WERI-Rb-1 (cell line): ENCODE measurements around the gene BCL7B.
A peak's percentile ranks its signal among the peaks of the same experiment; 100 is the strongest.
"Not testable (repeated sequence)": the region's sequence is repeated elsewhere in the genome, so short reads cannot be mapped to it uniquely, and the experiment has no call there.

ENCODE experiments used
- DNase-seq: peaks from one replicate; pipeline ENCODE4 v3.0.0-alpha.2; 2020
- H3K27ac ChIP-seq: fragments of 250-450 bp; sonication (Bioruptor Pico); 2 replicates; pipeline ENCODE4 v1.5.1; 2020; ENCODE audit warnings: mild to moderate bottlenecking, moderate library complexity
- H3K27me3 ChIP-seq: fragments of 250-450 bp; sonication (Bioruptor Pico); 2 replicates; pipeline ENCODE4 v1.5.1; 2021; ENCODE audit warnings: mild to moderate bottlenecking, low read depth, moderate library complexity; ENCODE audit not compliant: insufficient read depth, severe bottlenecking
- H3K36me3 ChIP-seq: fragments of 250-450 bp; sonication (Bioruptor Pico); 2 replicates; pipeline ENCODE4 v1.5.1; 2020; ENCODE audit warnings: mild to moderate bottlenecking, moderate library complexity
- H3K4me3 ChIP-seq: 2 replicates; pipeline ENCODE4 v1.5.1; 2011; ENCODE audit warnings: low read depth, mild to moderate bottlenecking, control low read depth, low read length
- H3K9me3 ChIP-seq: fragments of 250-450 bp; sonication (Bioruptor Pico); 2 replicates; pipeline ENCODE4 v1.5.1; 2021; ENCODE audit warnings: mild to moderate bottlenecking, moderate library complexity; ENCODE audit not compliant: severe bottlenecking
- TF ChIP-seq, protein P1 (sequence below): IDR thresholded peaks from 2 replicates; pipeline ENCODE4 v1.5.1; 2011; ENCODE audit warnings: low read depth, mild to moderate bottlenecking, control low read depth, inconsistent platforms, low read length

The BCL7B gene

GRCh38 chr7:73541722-73542121 lies 15.8 kb downstream of the BCL7B start:
- Histone ChIP-seq H3K36me3 (peaks cover 83% of the 10 kb centered on the region), H3K4me3 (no peak overlapping the region), H3K9me3 (no peaks in the 10 kb centered on the region), H3K27me3 (no peaks in the 10 kb centered on the region), H3K27ac (no peak overlapping the region)
- no peak for DNase-seq
- TF ChIP-seq, protein P1, sequence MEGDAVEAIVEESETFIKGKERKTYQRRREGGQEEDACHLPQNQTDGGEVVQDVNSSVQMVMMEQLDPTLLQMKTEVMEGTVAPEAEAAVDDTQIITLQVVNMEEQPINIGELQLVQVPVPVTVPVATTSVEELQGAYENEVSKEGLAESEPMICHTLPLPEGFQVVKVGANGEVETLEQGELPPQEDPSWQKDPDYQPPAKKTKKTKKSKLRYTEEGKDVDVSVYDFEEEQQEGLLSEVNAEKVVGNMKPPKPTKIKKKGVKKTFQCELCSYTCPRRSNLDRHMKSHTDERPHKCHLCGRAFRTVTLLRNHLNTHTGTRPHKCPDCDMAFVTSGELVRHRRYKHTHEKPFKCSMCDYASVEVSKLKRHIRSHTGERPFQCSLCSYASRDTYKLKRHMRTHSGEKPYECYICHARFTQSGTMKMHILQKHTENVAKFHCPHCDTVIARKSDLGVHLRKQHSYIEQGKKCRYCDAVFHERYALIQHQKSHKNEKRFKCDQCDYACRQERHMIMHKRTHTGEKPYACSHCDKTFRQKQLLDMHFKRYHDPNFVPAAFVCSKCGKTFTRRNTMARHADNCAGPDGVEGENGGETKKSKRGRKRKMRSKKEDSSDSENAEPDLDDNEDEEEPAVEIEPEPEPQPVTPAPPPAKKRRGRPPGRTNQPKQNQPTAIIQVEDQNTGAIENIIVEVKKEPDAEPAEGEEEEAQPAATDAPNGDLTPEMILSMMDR: no peak

DNA sequence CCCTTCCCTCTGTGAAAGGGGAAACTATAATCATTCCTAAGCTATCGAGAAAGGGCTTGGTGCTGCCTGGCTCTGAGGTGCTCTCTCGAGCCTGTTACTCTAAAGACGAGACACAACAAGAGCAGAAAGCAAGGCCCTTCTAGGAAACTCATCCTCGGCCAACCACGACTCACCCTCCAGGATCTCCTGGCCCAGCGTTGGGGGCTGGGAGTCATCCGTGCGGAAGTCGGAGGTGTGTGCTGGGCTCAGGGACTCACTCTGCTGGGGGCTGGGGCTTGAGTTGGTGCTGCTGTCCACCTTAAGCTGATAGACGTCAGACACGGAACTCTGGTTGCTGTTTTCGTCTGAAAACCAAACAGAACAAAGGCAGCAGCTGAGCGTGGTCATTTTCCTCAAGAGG lies 17.8 kb downstream of the BCL7B start:
- Histone ChIP-seq H3K4me3 (no peak overlapping the region), H3K9me3 (no peaks in the 10 kb centered on the region), H3K36me3 (peaks cover 93% of the 10 kb centered on the region), H3K27me3 (no peaks in the 10 kb centered on the region), H3K27ac (no peak overlapping the region)
- no peak for DNase-seq
- TF ChIP-seq, protein P1: no peak

- H3K27me3 ChIP-seq, H3K9me3 ChIP-seq: not testable (repeated sequence)
- peaks cover 90% of the 10 kb centered on the region for H3K36me3 ChIP-seq
These were observed 19.0 kb downstream of the BCL7B start for GRCh38 chr7:73538510-73538909.

DNA sequence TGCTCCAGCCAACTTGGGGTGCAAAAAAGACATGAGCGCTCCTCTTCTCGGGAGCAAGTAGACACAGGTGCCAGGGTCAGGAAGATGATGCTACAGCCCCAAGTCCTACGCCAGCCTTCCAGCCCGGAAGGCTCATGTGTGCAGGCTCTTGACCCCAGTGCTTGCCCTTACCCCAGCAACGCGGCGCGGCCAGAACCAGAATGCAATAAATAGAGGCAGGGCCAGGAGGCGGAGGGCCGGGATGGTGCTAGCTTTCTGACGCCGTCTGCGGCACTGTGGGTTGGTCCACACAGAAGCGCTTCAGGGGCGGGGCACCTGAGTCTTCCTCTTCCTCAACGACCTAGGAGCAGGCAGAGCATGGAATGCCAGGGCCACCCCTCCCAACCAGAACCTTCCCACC lies 20.4 kb downstream of the BCL7B start:
- TF ChIP-seq, protein P1: no peak
- H3K36me3 ChIP-seq: peaks cover 87% of the 10 kb centered on the region

More at GRCh38 chr7:73538510-73538909, 19.0 kb downstream of the BCL7B start:
- not testable (repeated sequence) for DNase-seq, H3K27ac ChIP-seq, H3K4me3 ChIP-seq

DNA sequence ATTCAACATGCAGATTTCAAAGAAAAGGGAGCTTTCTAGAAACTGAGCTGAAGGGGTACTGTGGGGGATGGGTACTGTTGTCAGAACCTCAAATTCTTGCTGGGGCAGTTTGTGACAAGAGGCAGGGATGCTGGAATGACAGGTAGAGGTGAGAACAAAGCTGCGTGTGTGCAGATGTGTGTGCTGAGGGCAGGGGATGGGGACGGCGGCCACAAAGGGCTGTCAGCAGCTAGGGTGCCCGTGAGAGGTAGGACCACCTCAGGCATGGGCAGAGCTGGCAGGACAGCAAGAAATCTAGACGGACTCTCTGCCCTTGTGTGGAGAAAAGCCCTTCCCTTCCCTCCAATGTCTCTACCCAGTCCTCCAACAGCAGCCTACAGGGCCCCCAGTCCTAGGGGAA lies 21.0 kb downstream of the BCL7B start:
- DNase-seq: no peak
- TF ChIP-seq, protein P1: no peak
- Histone ChIP-seq H3K9me3 (peaks cover 4% of the 10 kb centered on the region), H3K27me3 (no peaks in the 10 kb centered on the region), H3K36me3 (peaks cover 83% of the 10 kb centered on the region), H3K4me3 (no peak overlapping the region), H3K27ac (no peak overlapping the region)

More for the DNA sequence above, 20.4 kb downstream of the BCL7B start:
- Histone ChIP-seq H3K27me3 (no peaks in the 10 kb centered on the region), H3K27ac (no peak overlapping the region), H3K9me3 (peaks cover 4% of the 10 kb centered on the region), H3K4me3 (no peak overlapping the region)
- DNase-seq: no peak

DNA sequence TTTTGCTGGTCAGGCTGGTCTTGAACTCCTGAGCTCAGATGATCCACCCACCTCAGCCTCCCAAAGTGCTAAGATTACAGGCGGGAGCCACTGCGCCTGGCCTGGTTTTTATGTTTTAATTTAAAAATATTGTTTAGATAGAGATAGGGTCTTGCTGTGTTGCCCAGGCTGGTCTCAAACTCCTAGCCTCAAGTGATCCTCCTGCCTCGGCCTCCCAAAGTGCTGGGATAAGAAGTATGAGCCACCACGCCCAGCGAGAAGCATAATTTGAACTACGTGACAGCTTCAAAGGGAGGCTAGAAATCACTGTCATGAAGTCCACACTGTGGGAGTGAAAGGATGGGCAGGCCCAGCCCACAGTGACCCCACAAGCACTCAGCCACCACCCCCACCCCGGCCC lies 21.6 kb downstream of the BCL7B start:
- not testable (repeated sequence) for H3K27ac ChIP-seq, H3K27me3 ChIP-seq, H3K4me3 ChIP-seq, H3K9me3 ChIP-seq, DNase-seq
- peaks cover 78% of the 10 kb centered on the region for H3K36me3 ChIP-seq

GRCh38 chr7:73533742-73534141 lies 23.7 kb downstream of the BCL7B start:
- Histone ChIP-seq H3K4me3 (no peak overlapping the region), H3K27ac (peak overlapping the region; percentile 69), H3K36me3 (peaks cover 57% of the 10 kb centered on the region), H3K9me3 (peaks cover 4% of the 10 kb centered on the region), H3K27me3 (no peaks in the 10 kb centered on the region)
- TF ChIP-seq, protein P1: no peak
- peak; percentile 41 for DNase-seq
